GM23338 (cell line): ENCODE data around the gene FAT3. TPM values are rescaled to one million over a fixed set of nuclear protein-coding genes. Genes with fewer than 3 reads are reported as not detected.

Source experiments
- ATAC-seq: fragments of 200-7000 bp; cut with Tn5 transposase; 3 replicates; pipeline ENCODE4 v1.9.1; 2020
- DNase-seq: peaks from one replicate; pipeline ENCODE4 v3.0.0-alpha.2; 2015; ENCODE audit warnings: low spot score
- H2AFZ ChIP-seq: fragments of 200-600 bp; sonication (generic); 2 replicates; pipeline ENCODE4 v1.8.0; 2016; ENCODE audit warnings: antibody characterized with exemption, mild to moderate bottlenecking, moderate library complexity
- H3F3A ChIP-seq: fragments of 200-600 bp; sonication (generic); replicated peaks from 2 replicates; pipeline ENCODE4 v1.8.0; 2017; ENCODE audit warnings: antibody characterized with exemption, mixed run types, low read depth
- H3K27ac ChIP-seq: fragments of 200-600 bp; sonication (generic); 2 replicates; pipeline ENCODE4 v1.6.1; 2016; ENCODE audit warnings: low read depth
- H3K27me3 ChIP-seq: fragments of 200-600 bp; sonication (generic); 2 replicates; pipeline ENCODE4 v1.8.0; 2016; ENCODE audit warnings: mild to moderate bottlenecking, mixed run types, moderate library complexity; ENCODE audit not compliant: insufficient read depth
- H3K36me3 ChIP-seq: fragments of 200-600 bp; sonication (generic); 2 replicates; pipeline ENCODE4 v1.8.0; 2016; ENCODE audit warnings: mild to moderate bottlenecking; ENCODE audit not compliant: insufficient read depth
- H3K4me1 ChIP-seq: fragments of 200-600 bp; sonication (generic); 2 replicates; pipeline ENCODE4 v1.8.0; 2016; ENCODE audit warnings: mild to moderate bottlenecking, moderate library complexity; ENCODE audit not compliant: insufficient read depth
- H3K4me2 ChIP-seq: fragments of 200-600 bp; sonication (generic); 2 replicates; pipeline ENCODE4 v1.7.1; 2017; ENCODE audit warnings: mixed run types
- H3K4me3 ChIP-seq: fragments of 200-600 bp; sonication (generic); 2 replicates; pipeline ENCODE4 v1.6.1; 2016; ENCODE audit warnings: mixed run types
- H3K79me2 ChIP-seq: fragments of 200-600 bp; sonication (generic); replicated peaks from 2 replicates; pipeline ENCODE4 v1.8.0; 2017; ENCODE audit warnings: mild to moderate bottlenecking; ENCODE audit not compliant: insufficient read depth
- H3K9me2 ChIP-seq: fragments of 200-600 bp; sonication (generic); 2 replicates; pipeline ENCODE4 v1.8.0; 2017; ENCODE audit not compliant: insufficient read depth
- H4K20me1 ChIP-seq: fragments of 200-600 bp; sonication (generic); replicated peaks from 2 replicates; pipeline ENCODE4 v1.8.0; 2017; ENCODE audit warnings: mild to moderate bottlenecking; ENCODE audit not compliant: insufficient read depth
- H3K27ac Mint-ChIP-seq: 2 replicates; pipeline ENCODE4 v1.8.0; 2020; ENCODE audit warnings: inconsistent platforms, mild to moderate bottlenecking, moderate library complexity, mixed read lengths
- H3K27me3 Mint-ChIP-seq: 3 replicates; pipeline ENCODE4 v1.8.0; 2022; ENCODE audit warnings: low read depth, mild to moderate bottlenecking, moderate library complexity, mixed read lengths, inconsistent platforms; ENCODE audit not compliant: insufficient read depth, poor library complexity
- H3K36me3 Mint-ChIP-seq: 3 replicates; pipeline ENCODE4 v1.8.0; 2021; ENCODE audit warnings: low read depth, mild to moderate bottlenecking, inconsistent platforms, moderate library complexity, mixed read lengths
- H3K4me1 Mint-ChIP-seq: 3 replicates; pipeline ENCODE4 v1.8.0; 2020; ENCODE audit warnings: mild to moderate bottlenecking, inconsistent platforms, mixed read lengths
- H3K4me3 Mint-ChIP-seq: 3 replicates; pipeline ENCODE4 v1.8.0; 2021; ENCODE audit warnings: moderate library complexity, mild to moderate bottlenecking, inconsistent platforms, mixed read lengths
- H3K9me3 Mint-ChIP-seq: 3 replicates; pipeline ENCODE4 v1.8.0; 2020; ENCODE audit warnings: moderate library complexity, mild to moderate bottlenecking, inconsistent platforms, mixed read lengths
- EZH2 ChIP-seq: fragments of 200-600 bp; sonication (generic); IDR thresholded peaks from one replicate; pipeline ENCODE4 v1.8.0; 2017; ENCODE audit warnings: antibody characterized with exemption, mild to moderate bottlenecking, low read depth; ENCODE audit not compliant: unreplicated experiment
- POLR2AphosphoS5 ChIP-seq: IDR thresholded peaks from 2 replicates; pipeline ENCODE4 v1.6.1; 2016; ENCODE audit warnings: antibody characterized with exemption, low read depth
- STAT1 ChIP-seq: IDR thresholded peaks from one replicate; pipeline ENCODE4 v1.6.1; 2016; ENCODE audit warnings: antibody characterized with exemption; ENCODE audit not compliant: unreplicated experiment
- polyA plus RNA-seq: library from polyadenylated mRNA; unstranded; fragments of >200 nt; fragmentation: Nextera tagmentation; extraction: Ambion mirVana; gene quantifications from 2 replicates; pipeline ENCODE4 v1.2.1, GENCODE V29; 2016
- total RNA-seq: library from RNA; depleted of rRNA; stranded (reverse); fragments of >200 nt; shearing (Covaris generic); gene quantifications from 2 replicates; pipeline ENCODE4 v1.2.3, GENCODE V29; 2014
- TF ChIP-seq, protein P1 (sequence below), 2 experiments: fragments of 200-600 bp in 1 of 2; sonication (generic) in 1 of 2; conservative IDR thresholded peaks; 2 replicates each; pipeline versions ENCODE4 v1.5.1 to v1.6.1; 2016 to 2017; ENCODE audit warnings: antibody characterized with exemption in 2 of 2, low read depth in 2 of 2, mild to moderate bottlenecking in 2 of 2, moderate library complexity in 1 of 2

Gene FAT3
- total and polyA plus RNA-seq, 2 experiments from 2014 or later = 9.0 to 78.0 TPM

DNA sequence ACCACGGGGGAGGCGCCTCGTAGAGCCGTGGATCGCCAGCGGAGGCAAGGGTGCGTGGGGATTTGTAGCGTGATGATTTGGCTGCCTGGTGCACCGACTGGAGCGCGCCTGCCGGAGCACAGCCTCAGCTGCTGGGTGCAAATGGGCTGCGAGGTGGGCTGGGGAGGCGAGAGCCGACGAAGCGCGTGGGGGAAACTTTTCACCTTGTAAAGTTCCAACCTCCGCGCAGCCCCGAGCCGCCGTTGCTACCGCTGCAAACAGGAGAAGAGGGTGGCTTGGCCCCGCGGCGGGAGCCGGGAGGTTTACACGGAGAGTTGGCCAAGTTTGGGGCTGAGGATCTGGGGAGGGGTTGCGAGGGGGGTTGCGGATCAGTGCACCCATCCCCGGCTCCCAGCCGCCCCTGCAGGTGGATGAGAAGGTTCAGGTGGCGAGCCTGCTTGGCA, 528 bp downstream of the FAT3 start:
- DNase-seq = peak; percentile 52
- TF ChIP-seq EZH2 (peak; percentile 29), STAT1 (no peak)
- H3K36me3 ChIP-seq = peaks cover 7% of the 10 kb centered on the region; the same call in 1 of the 2 replicates
- H3K27ac Mint-ChIP-seq = peak overlapping the region; percentile 86
- peaks cover 67% of the 10 kb centered on the region for H3K4me1 ChIP-seq
- no peak overlapping the region for H3K27ac ChIP-seq
- H3K27me3 Mint-ChIP-seq = peaks cover 23% of the 10 kb centered on the region
- H3K36me3 Mint-ChIP-seq = peaks cover 27% of the 10 kb centered on the region
- peaks cover 63% of the 10 kb centered on the region for H3K4me1 Mint-ChIP-seq
- peak overlapping the region; percentile 93 for H3K4me3 Mint-ChIP-seq
- peak; percentile 5 for ATAC-seq
- H3K9me3 Mint-ChIP-seq = peaks cover 21% of the 10 kb centered on the region
- H3K27me3 ChIP-seq = peaks cover 27% of the 10 kb centered on the region
- no peaks in the 10 kb centered on the region for H4K20me1 ChIP-seq
- H3F3A ChIP-seq = peaks cover 16% of the 10 kb centered on the region; the same call in 1 of the 2 replicates
- H3K79me2 ChIP-seq = peaks cover 67% of the 10 kb centered on the region
- H3K4me3 ChIP-seq = peak overlapping the region; percentile 90
- H3K4me2 ChIP-seq = peak overlapping the region; percentile 98
- 0 out of 2 replicates have a peak, but pooled peaks cover 3% of the 10 kb centered on the region for H3K9me2 ChIP-seq
- peak overlapping the region; percentile 67; the same call in 1 of the 2 replicates for H2AFZ ChIP-seq

DNA sequence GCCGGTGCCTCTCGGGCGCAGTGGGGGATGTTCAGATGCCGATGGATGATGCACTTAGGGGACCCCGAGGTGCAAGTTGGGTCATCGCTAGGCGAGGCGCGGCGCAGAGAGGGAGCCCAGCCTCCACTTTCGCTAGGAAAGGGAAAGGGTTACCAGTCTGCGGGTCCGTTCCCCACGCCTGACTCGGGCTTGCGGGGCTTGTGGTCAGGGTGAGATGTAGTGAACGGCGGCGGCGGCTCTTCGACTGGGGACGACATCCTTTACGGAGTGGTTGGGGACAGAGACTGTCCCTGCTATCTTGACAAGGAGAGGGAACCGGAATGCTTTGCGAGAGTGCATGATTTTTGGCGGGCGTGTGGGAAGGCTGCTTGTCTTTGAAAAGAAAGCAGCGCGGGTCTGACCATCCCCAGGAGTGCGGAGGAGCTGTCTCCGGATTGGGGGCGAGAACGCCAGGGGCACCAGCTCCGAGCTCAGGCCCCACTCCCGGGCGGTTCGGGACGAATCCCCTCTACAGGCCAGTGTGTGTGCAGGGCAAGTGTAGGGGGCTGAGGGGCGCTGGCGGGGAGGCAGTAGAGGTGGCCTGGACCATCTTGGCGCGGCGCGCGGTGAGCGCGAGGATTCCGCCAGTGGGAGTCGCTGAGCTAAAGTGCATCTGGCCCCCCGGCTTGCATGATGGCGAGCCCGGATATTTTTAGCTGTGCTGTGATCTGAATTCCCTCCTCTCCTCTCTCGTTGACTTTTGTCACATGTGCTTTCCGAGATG, 1.1 kb downstream of the FAT3 start:
- Histone ChIP-seq H3F3A (peaks cover 13% of the 10 kb centered on the region; the same call in 1 of the 2 replicates), H3K79me2 (peaks cover 68% of the 10 kb centered on the region), H3K4me3 (peak overlapping the region; percentile 90), H4K20me1 (no peaks in the 10 kb centered on the region), H3K27me3 (peaks cover 27% of the 10 kb centered on the region), H3K36me3 (peaks cover 6% of the 10 kb centered on the region; the same call in 1 of the 2 replicates), H3K4me1 (peaks cover 65% of the 10 kb centered on the region), H2AFZ (peak overlapping the region; percentile 67), H3K4me2 (peak overlapping the region; percentile 98), H3K9me2 (0 out of 2 replicates have a peak, but pooled peaks cover 3% of the 10 kb centered on the region), H3K27ac (no peak overlapping the region)
- Mint-ChIP-seq H3K4me3 (peak overlapping the region; percentile 93), H3K4me1 (peaks cover 60% of the 10 kb centered on the region), H3K9me3 (peaks cover 15% of the 10 kb centered on the region), H3K36me3 (peaks cover 21% of the 10 kb centered on the region), H3K27me3 (peaks cover 23% of the 10 kb centered on the region), H3K27ac (peak overlapping the region; percentile 86)
- DNase-seq = peak; percentile 77
- ATAC-seq = peak; percentile 15
- TF ChIP-seq POLR2AphosphoS5 = no peak
- peak; percentile 5 for TF ChIP-seq EZH2
- TF ChIP-seq, protein P1, sequence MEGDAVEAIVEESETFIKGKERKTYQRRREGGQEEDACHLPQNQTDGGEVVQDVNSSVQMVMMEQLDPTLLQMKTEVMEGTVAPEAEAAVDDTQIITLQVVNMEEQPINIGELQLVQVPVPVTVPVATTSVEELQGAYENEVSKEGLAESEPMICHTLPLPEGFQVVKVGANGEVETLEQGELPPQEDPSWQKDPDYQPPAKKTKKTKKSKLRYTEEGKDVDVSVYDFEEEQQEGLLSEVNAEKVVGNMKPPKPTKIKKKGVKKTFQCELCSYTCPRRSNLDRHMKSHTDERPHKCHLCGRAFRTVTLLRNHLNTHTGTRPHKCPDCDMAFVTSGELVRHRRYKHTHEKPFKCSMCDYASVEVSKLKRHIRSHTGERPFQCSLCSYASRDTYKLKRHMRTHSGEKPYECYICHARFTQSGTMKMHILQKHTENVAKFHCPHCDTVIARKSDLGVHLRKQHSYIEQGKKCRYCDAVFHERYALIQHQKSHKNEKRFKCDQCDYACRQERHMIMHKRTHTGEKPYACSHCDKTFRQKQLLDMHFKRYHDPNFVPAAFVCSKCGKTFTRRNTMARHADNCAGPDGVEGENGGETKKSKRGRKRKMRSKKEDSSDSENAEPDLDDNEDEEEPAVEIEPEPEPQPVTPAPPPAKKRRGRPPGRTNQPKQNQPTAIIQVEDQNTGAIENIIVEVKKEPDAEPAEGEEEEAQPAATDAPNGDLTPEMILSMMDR (conservative IDR thresholded peaks at IDR 0.05; ENCODE audit: low read depth in 2 of 2) = peak in 1 of 2 experiments; percentile 46; a peak in 2 of 4 replicates

- peak; percentile 89 for DNase-seq
- Histone ChIP-seq H3K36me3 (no peaks in the 10 kb centered on the region), H3F3A (peaks cover 13% of the 10 kb centered on the region; the same call in 1 of the 2 replicates), H2AFZ (peak overlapping the region; percentile 48), H3K27me3 (peaks cover 27% of the 10 kb centered on the region), H3K4me1 (peaks cover 67% of the 10 kb centered on the region), H3K27ac (peak overlapping the region; percentile 72), H3K4me2 (peak overlapping the region; percentile 98), H3K9me2 (no peaks in the 10 kb centered on the region), H3K4me3 (peak overlapping the region; percentile 90), H3K79me2 (peaks cover 76% of the 10 kb centered on the region), H4K20me1 (no peaks in the 10 kb centered on the region)
- H3K27me3 Mint-ChIP-seq = peaks cover 23% of the 10 kb centered on the region
- peaks cover 8% of the 10 kb centered on the region for H3K9me3 Mint-ChIP-seq
- H3K4me3 Mint-ChIP-seq = peak overlapping the region; percentile 93
- no peak for TF ChIP-seq STAT1
- peak; percentile 70 for TF ChIP-seq POLR2AphosphoS5
- no peak overlapping the region for H3K27ac Mint-ChIP-seq
- peak; percentile 26 for ATAC-seq
- H3K4me1 Mint-ChIP-seq = peaks cover 62% of the 10 kb centered on the region
- peaks cover 14% of the 10 kb centered on the region for H3K36me3 Mint-ChIP-seq
Measured at GRCh38 chr11:92226331-92227229, 2.0 kb downstream of the FAT3 start.
